GM12891 (cell line): ENCODE measurements around the gene FKBP7.

Experiments used
- DNase-seq: peaks from one replicate; pipeline ENCODE4 v3.0.0; 2011; ENCODE audit warnings: low spot score; ENCODE audit not compliant: insufficient read length
- FAIRE-seq: peaks from 2 replicates; lab custom pipeline; 2011; peaks lifted over from hg19 to GRCh38; lab: Jason Lieb, UNC
- PAX5 ChIP-seq: IDR thresholded peaks from 2 replicates; pipeline ENCODE4 v1.6.1; 2011; ENCODE audit warnings: low read length, moderate library complexity, mild to moderate bottlenecking; ENCODE audit not compliant: insufficient read depth, severe bottlenecking
- POLR2A ChIP-seq: IDR thresholded peaks from 2 replicates; pipeline ENCODE4 v1.6.1; 2011; ENCODE audit warnings: low read depth, low read length, control low read depth
- POLR2AphosphoS5 ChIP-seq: IDR thresholded peaks from 2 replicates; pipeline ENCODE4 v1.6.1; 2011; ENCODE audit warnings: low read depth, low read length, control low read depth
- POU2F2 ChIP-seq: IDR thresholded peaks from 2 replicates; pipeline ENCODE4 v1.6.1; 2011; ENCODE audit warnings: low read depth, mild to moderate bottlenecking, control low read depth, low read length, moderate library complexity
- SPI1 ChIP-seq: IDR thresholded peaks from 2 replicates; pipeline ENCODE4 v1.6.1; 2011; ENCODE audit warnings: low read depth, low read length, control low read depth
- TAF1 ChIP-seq: IDR thresholded peaks from 2 replicates; pipeline ENCODE4 v1.6.1; 2011; ENCODE audit warnings: low read depth, low read length, control low read depth

FKBP7 gene

DNA sequence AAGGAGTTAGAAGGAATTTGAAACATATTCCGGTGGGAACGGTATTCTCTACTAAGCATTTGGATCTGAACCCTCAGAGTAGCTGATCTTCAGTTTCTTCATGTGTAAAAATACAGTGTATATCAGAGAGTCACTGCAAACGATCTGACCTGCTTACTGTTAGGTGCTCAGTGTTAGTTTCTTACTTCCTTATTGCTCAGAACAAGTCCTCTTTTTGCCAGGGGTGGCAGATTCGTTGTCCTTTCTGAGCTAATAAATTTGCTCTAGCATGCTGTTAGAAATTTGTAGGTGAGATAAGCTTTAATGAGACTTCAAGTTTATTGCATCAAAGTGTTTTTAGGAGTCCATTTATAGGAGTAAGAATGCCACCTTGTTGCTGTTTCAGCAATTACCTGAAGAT is 17.6 kb upstream of the FKBP7 start:
- TF ChIP-seq TAF1 (no peak), SPI1 (no peak), POU2F2 (no peak), POLR2A (no peak), PAX5 (no peak), POLR2AphosphoS5 (no peak)
- FAIRE-seq: no peak

DNA sequence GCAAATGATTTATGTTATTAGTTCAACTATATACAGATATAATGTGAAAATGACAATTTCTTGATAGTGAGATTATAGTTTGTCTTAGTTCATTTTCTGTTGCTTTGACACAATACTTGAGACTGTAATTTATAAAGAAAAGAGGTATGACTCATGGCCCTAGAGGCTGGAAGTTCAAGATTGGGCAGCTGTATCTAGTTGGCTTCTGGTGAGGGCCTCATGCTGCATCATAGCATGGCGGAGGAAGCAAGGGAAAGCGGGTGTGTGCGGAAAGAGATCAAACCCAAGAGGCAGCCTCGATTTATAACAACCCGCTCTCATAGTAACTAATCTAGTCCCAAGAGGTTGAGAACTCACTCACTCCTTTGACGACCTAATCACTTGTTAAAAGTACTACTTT is 13.2 kb upstream of the FKBP7 start:
- TF ChIP-seq TAF1 (no peak), POLR2A (no peak), PAX5 (no peak), POLR2AphosphoS5 (no peak), SPI1 (no peak), POU2F2 (no peak)
- no peak for DNase-seq
- FAIRE-seq: no peak

More for the DNA sequence above, 17.6 kb upstream of the FKBP7 start:
- DNase-seq: no peak

DNA sequence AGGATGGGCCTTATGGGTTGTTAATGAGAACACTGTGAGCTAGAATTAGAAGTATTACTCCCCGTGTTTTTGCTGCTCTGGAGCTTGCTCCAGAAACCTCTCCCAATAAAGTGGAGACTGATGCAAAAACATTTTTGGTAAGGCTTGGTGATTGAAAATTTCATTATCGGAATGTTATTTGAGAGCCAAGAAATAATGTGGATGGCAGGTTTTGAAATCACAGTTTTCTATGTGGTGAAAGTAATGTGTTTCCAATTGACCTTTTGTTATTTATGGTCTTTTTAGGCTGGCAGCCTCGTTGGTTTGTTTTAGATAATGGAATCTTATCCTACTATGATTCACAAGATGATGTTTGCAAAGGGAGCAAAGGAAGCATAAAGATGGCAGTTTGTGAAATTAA is 7.0 kb upstream of the FKBP7 start:
- DNase-seq (no peak), FAIRE-seq (no peak)
- TF ChIP-seq POU2F2 (no peak), SPI1 (no peak), POLR2A (no peak), TAF1 (no peak), POLR2AphosphoS5 (no peak), PAX5 (no peak)

DNA sequence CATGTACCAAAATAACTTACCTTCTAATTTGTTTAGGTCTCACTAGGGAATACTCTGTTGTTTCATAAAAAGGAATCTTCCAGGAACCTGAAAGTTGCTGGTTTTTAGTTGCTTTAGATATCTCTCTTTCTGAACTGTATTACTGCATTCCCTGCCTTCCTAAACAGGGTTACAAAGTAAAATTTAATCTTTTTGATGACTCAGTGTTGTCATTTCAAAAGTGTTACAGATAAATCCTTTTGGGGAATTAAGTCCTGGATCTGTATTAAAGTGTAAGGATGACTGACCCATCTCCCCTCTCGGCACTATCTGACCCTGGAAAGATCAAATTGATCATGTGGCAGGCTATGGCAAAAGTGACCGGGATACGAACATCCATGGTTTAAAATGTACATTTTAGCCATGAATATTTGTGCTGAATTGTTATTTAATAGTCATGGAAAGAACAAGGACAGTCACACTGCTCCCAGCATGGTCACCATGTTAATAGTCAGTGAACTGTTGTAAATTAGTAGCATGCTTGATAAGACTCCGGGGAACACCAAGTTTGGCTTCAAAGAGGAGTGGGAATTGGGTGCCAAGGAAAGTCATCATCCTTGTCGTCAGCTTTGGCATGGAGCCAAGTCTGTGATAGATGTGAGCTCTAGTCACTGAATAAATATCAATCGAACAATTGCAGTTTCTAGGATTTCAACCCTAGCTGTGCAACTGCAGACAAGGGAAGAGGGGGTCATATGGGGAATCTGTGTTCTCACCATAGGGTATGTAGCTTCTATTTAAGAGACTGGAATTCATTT is 6.0 kb upstream of the FKBP7 start:
- no peak for TF ChIP-seq TAF1
- no peak for TF ChIP-seq PAX5
- TF ChIP-seq POU2F2: no peak
- no peak for TF ChIP-seq SPI1
- no peak for TF ChIP-seq POLR2AphosphoS5
- no peak for TF ChIP-seq POLR2A
- DNase-seq: no peak
- FAIRE-seq: no peak

DNA sequence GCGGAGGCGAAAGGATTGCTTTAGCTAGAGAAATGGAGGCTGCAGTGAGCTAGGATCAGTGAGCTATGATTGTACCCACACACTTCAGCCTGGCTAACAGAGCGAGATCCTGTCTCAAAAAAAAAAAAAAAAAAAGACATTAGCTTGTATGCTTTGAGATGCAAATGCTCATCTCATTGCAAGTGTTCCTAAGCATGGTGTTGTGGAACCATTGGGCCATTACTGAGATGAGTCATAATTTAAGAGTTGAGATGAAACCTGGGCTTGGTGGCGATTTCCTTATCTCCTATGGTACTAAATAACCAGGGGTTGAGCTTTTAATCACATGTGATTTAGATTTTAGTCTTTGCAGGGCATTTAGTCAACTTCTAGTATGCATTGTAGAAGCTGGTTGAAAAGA is 4.0 kb upstream of the FKBP7 start:
- FAIRE-seq (peak; percentile 52), DNase-seq (peak; percentile 5)
- TF ChIP-seq POU2F2 (peak; percentile 82), SPI1 (no peak), TAF1 (no peak), POLR2A (no peak)

DNA sequence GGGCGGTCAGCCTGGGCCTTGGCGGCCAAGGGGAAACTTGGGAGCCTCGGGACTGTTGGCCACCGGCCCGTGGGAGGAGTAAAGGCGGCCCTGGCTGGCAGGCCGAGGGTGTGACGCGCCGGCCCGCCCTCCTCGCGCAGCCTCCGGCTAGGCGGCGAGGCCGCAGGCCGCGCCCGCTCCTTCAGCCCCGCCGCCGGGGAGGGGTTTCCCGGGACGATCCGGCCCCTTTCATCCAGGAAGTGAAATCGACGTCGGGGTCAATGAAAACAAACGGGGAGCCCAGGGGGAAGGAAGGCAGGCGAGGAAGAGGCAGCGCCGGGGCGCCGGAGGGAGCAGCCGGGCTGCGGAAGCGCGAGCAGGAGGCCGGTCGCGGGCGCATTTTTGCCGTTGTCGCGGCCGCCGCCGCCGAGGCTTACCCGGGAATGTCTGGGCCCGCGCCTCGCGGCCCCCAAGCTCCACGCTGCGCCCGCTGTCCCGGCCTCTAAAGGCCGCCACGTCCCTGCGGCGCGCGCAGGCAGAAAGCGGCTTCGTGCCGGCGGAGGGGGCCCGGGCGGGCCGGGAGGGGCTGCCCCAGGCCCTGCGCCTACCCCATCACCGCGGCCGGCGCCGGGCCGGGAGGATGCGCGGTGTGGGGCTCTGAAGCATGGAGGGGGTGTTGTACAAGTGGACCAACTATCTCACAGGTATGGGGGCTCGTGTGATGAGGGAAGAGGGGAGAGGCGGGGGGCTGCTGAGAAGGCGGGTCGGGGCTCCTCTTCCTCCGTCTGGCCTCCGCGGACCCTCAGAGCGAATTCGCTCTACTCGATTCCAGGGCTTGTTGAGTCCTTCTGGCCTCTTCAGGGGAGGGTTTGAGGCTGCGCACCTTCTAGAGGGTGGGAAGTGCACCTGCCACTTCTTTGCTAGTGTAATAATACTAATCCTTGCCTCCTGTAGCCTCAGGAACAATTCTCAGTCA is 2.1 kb upstream of the FKBP7 start, which contains the start of gene PLEKHA3:
Gene PLEKHA3, plus strand, starts transcription at position 231 of the 955 bp plus-strand sequence. Its CDS starts 413 bp downstream, at position 644.
- DNase-seq (peak; percentile 60), FAIRE-seq (peak; percentile 90)
- no peak for TF ChIP-seq POU2F2
- TF ChIP-seq TAF1: no peak
- TF ChIP-seq POLR2A: peak; percentile 29; the same call in 1 of the 2 replicates
- 0 out of 2 replicates have a peak, but pooled peaks have one; percentile 20 for TF ChIP-seq POLR2AphosphoS5

DNA sequence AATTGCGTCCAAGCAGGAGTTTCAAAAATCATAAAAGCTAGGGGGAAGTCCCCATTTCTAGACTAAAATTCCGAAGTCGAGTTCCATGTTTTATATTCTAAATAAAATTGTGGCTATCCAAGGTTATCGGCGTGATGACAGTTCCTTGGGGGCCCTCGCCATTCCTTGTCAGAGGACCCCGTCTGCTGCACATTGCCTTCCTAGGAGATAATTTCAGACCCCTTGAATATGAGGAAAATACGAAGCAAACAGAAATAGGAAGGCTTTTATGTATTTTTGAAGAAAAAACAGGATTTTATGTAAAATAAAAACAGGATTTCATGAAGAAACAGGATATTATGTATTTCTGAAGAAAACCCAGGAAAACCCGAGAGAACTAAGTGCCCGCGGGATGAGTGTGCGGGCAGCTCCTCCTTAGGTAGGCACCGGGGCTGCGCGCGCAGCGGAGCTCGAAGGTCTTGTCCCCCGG is 1.4 kb upstream of the FKBP7 start:
- TF ChIP-seq POU2F2 (no peak), SPI1 (no peak), TAF1 (no peak), POLR2AphosphoS5 (no peak), POLR2A (no peak), PAX5 (no peak)
- DNase-seq: no peak
- FAIRE-seq: no peak

DNA sequence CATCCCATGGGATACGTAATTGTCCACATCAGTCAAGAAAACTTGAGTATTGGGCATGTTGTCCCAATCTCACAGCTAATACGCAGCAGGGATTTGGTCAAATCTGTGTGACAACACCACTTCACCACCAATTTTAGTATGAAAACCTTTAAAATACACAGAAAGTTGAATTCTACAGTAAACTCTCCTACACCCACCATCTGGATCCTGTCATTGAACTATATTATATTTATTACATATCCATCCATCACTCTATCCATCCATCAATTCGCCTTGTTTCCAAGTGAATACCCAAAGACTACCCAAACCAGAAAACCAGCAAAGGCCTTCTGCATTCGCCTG is 846 bp upstream of the FKBP7 start:
- FAIRE-seq (no peak), DNase-seq (no peak)
- TF ChIP-seq SPI1: no peak

DNA sequence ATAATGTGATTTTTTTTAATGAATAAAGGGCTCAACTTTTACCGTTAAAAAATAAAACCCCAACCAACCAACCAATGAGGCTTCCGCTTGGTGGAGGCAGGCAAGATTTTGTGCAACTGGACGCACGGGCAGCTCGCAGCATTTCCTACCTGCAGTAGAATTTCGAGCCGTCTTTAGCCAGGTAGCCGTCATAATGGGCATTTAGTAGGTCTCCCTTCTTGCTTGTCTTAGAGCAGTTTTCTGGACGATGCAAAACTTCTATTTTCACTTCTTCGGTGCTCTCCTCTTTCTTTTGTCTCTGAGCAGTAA is 316 bp downstream of the FKBP7 start:
- FAIRE-seq: no peak
- TF ChIP-seq POLR2AphosphoS5 (no peak), POU2F2 (no peak), PAX5 (no peak), TAF1 (no peak), POLR2A (no peak), SPI1 (no peak)
- DNase-seq: no peak

DNA sequence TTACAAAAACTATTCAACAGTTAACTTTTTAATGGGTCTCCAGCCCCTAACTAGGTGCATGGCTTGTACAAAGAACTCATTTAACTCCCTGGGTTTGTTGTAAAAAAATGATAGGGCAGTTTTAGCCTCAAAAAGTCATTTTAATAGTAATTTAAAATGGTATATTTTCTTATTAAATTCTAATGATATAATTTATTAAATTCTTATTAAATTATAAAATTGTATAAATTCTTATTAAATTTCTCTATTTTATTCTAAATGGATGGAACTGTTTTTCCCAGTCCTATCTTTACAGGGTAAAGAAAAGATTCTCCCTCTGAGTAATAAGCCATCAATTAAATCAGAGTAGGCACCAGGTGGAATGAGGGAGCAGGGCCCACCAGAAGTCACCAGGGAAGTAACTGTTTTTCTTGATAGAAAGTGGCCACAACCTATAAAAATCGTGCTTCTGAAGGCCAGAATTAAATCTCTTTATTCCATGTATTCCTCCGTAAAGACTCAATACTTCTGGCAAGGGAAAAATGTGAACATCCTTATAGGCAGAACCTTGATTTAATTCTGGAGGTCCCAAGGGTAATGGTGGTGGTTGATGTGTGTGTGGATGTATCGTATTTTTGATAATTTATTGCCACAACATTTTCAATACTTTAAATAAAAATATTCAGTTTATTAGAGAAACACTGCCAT is 814 bp downstream of the FKBP7 start:
- DNase-seq (no peak), FAIRE-seq (no peak)
- TF ChIP-seq TAF1: no peak
- no peak for TF ChIP-seq POLR2AphosphoS5
- no peak for TF ChIP-seq POU2F2
- TF ChIP-seq PAX5: no peak
- no peak for TF ChIP-seq SPI1
- no peak for TF ChIP-seq POLR2A
